HEK293 (cell line): Measurements from ENCODE around the gene PFKFB1.

Experiments used
- CTCF ChIA-PET: fragments of 350-600 bp; formaldehyde crosslinking; extraction: SDS; loops from one replicate; lab custom pipeline; 2021; ENCODE audit warnings: antibody characterized with exemption; lab: Yijun Ruan, JAX
- POLR2A ChIA-PET: fragments of 300-600 bp; formaldehyde crosslinking; extraction: SDS; loops from one replicate; lab custom pipeline; 2020; ENCODE audit warnings: antibody characterized with exemption, inconsistent platforms; lab: Yijun Ruan, JAX
- H3K27ac ChIP-seq: fragments of 200-500 bp; sonication (Bioruptor generic); 2 replicates; pipeline ENCODE4 v1.5.1; 2014; ENCODE audit warnings: low read depth, low read length, control low read depth, inconsistent platforms; ENCODE audit errors: extremely low read depth
- H3K36me3 ChIP-seq, 2 experiments: fragments of 200-500 bp in 1 of 2; sonication (Bioruptor generic) in 1 of 2; 1 replicate in 1 of 2; 2 replicates in 1 of 2; pipeline ENCODE4 v1.5.1; 2014 to 2017; ENCODE audit warnings: inconsistent platforms in 2 of 2, low read length in 2 of 2; ENCODE audit not compliant: control insufficient read depth in 2 of 2, insufficient read depth in 1 of 2
- H3K4me1 ChIP-seq: fragments of 200-500 bp; sonication (Bioruptor generic); 2 replicates; pipeline ENCODE4 v1.5.1; 2014; ENCODE audit warnings: mild to moderate bottlenecking, low read length, inconsistent platforms; ENCODE audit not compliant: control insufficient read depth, insufficient read depth
- H3K4me3 ChIP-seq: 2 replicates; pipeline ENCODE4 v1.5.1; 2011; ENCODE audit warnings: low read depth, mild to moderate bottlenecking, control low read depth, low read length, moderate library complexity
- H3K9me3 ChIP-seq: fragments of 200-500 bp; sonication (Bioruptor generic); 2 replicates; pipeline ENCODE4 v1.5.1; 2014; ENCODE audit warnings: low read depth, low read length, inconsistent platforms; ENCODE audit not compliant: control insufficient read depth, insufficient read depth
- CTCF ChIP-seq: fragments of 450-650 bp; formaldehyde crosslinking; IDR thresholded peaks from 2 replicates; pipeline ENCODE4 v1.5.1; 2016; ENCODE audit warnings: missing biosample characterization, missing genetic modification characterization
- MEIS1 ChIP-seq: sonication (generic); formaldehyde crosslinking; IDR thresholded peaks from 2 replicates; pipeline ENCODE4 v1.8.1; 2022; ENCODE audit warnings: missing genetic modification reagents, mild to moderate bottlenecking, borderline replicate concordance
- PATZ1 ChIP-seq: fragments of 450-650 bp; formaldehyde crosslinking; IDR thresholded peaks from 2 replicates; pipeline ENCODE4 v1.5.1; 2016; ENCODE audit warnings: missing biosample characterization, missing genetic modification characterization
- PBX3 ChIP-seq: sonication (generic); formaldehyde crosslinking; IDR thresholded peaks from 2 replicates; pipeline ENCODE4 v1.8.1; 2022; ENCODE audit warnings: mild to moderate bottlenecking, moderate library complexity, missing genetic modification reagents
- SALL2 ChIP-seq: fragments of 450-650 bp; formaldehyde crosslinking; IDR thresholded peaks from 2 replicates; pipeline ENCODE4 v1.5.0; 2017; ENCODE audit warnings: missing biosample characterization, mild to moderate bottlenecking, missing genetic modification characterization, borderline replicate concordance
- ZFHX2 ChIP-seq: fragments of 450-650 bp; formaldehyde crosslinking; conservative IDR thresholded peaks from 2 replicates; pipeline ENCODE4 v1.5.1; 2016; ENCODE audit warnings: missing biosample characterization, missing genetic modification characterization
- ZNF121 ChIP-seq: fragments of 450-650 bp; formaldehyde crosslinking; IDR thresholded peaks from 2 replicates; pipeline ENCODE4 v1.5.1; 2016; ENCODE audit warnings: missing biosample characterization, missing genetic modification characterization
- ZNF132 ChIP-seq: fragments of 450-650 bp; formaldehyde crosslinking; IDR thresholded peaks from 2 replicates; pipeline ENCODE4 v1.5.1; 2017; ENCODE audit warnings: missing biosample characterization, missing genetic modification characterization, borderline replicate concordance
- ZNF146 ChIP-seq: fragments of 450-650 bp; formaldehyde crosslinking; IDR thresholded peaks from 2 replicates; pipeline ENCODE4 v1.5.1; 2016; ENCODE audit warnings: missing biosample characterization, missing genetic modification characterization
- ZNF148 ChIP-seq: fragments of 450-650 bp; formaldehyde crosslinking; IDR thresholded peaks from 2 replicates; pipeline ENCODE4 v1.5.0; 2017; ENCODE audit warnings: missing biosample characterization, missing genetic modification characterization, borderline replicate concordance
- ZNF155 ChIP-seq: fragments of 450-650 bp; formaldehyde crosslinking; IDR thresholded peaks from 2 replicates; pipeline ENCODE4 v1.5.1; 2016; ENCODE audit warnings: missing biosample characterization, missing genetic modification characterization
- ZNF18 ChIP-seq: fragments of 450-650 bp; formaldehyde crosslinking; IDR thresholded peaks from 2 replicates; pipeline ENCODE4 v1.5.1; 2016; ENCODE audit warnings: missing biosample characterization, missing genetic modification characterization
- ZNF202 ChIP-seq: fragments of 450-650 bp; formaldehyde crosslinking; IDR thresholded peaks from 2 replicates; pipeline ENCODE4 v1.5.1; 2016; ENCODE audit warnings: missing biosample characterization, missing genetic modification characterization, borderline replicate concordance
- ZNF341 ChIP-seq: fragments of 450-650 bp; formaldehyde crosslinking; IDR thresholded peaks from 2 replicates; pipeline ENCODE4; 2016; ENCODE audit warnings: low read depth, missing biosample characterization, missing genetic modification characterization
- ZNF596 ChIP-seq: fragments of 450-650 bp; IDR thresholded peaks from 2 replicates; pipeline ENCODE4 v1.5.0; 2018; ENCODE audit warnings: missing biosample characterization, mild to moderate bottlenecking, missing genetic modification characterization, moderate library complexity
- ZNF658 ChIP-seq: fragments of 450-650 bp; formaldehyde crosslinking; IDR thresholded peaks from 2 replicates; pipeline ENCODE4; 2016; ENCODE audit warnings: missing biosample characterization, missing genetic modification characterization
- ZNF692 ChIP-seq: fragments of 450-650 bp; formaldehyde crosslinking; IDR thresholded peaks from 2 replicates; pipeline ENCODE4 v1.5.1; 2016; ENCODE audit warnings: missing biosample characterization, missing genetic modification characterization
- TF ChIP-seq, protein P1 (sequence below): fragments of 450-650 bp; formaldehyde crosslinking; IDR thresholded peaks from 2 replicates; pipeline ENCODE4 v1.5.1; 2017; ENCODE audit warnings: missing biosample characterization, missing genetic modification characterization
- TF ChIP-seq, protein P2 (sequence below): fragments of 450-650 bp; formaldehyde crosslinking; IDR thresholded peaks from 2 replicates; pipeline ENCODE4 v1.5.1; 2016; ENCODE audit warnings: missing biosample characterization, missing genetic modification characterization

The PFKFB1 gene

DNA sequence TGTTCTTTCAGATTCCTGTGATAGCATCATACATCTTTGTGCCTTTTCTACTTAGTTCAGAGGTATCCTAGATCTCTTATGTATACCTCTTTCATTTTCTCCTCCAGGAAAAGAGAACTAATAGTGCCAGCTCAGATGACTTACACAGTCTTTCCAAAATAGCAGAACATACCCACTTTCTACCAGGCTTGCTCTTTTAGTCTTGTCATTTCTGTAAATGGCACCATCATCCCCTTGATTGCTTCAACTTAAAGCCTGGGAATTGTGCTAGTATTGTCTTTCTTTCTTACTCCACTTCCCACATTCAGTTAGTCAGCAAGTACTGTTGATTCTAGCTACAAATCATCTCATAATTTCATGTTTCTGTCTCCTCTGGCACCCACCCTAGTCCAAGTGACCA is 11.3 kb upstream of the PFKFB1 start:
- no peaks in the 10 kb centered on the region for H3K4me1 ChIP-seq
- ChIA-PET CTCF (no interaction called here), POLR2A (no interaction called here)
- H3K36me3 ChIP-seq = peaks cover 0 to 58% of the 10 kb centered on the region in 2 experiments; a peak in 2 of 3 replicates
- no peak overlapping the region for H3K4me3 ChIP-seq
- TF ChIP-seq, protein P1, sequence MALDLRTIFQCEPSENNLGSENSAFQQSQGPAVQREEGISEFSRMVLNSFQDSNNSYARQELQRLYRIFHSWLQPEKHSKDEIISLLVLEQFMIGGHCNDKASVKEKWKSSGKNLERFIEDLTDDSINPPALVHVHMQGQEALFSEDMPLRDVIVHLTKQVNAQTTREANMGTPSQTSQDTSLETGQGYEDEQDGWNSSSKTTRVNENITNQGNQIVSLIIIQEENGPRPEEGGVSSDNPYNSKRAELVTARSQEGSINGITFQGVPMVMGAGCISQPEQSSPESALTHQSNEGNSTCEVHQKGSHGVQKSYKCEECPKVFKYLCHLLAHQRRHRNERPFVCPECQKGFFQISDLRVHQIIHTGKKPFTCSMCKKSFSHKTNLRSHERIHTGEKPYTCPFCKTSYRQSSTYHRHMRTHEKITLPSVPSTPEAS (tag by site-specific recombination) = no peak
- TF ChIP-seq PATZ1 (tag by site-specific recombination) (no peak), ZNF148 (no peak), ZNF202 (tag by site-specific recombination) (no peak), ZNF658 (tag by site-specific recombination) (no peak), ZFHX2 (no peak), ZNF341 (tag by site-specific recombination) (no peak), ZNF18 (tag by site-specific recombination) (no peak)
- no peaks in the 10 kb centered on the region for H3K9me3 ChIP-seq
- no peak overlapping the region for H3K27ac ChIP-seq

- CTCF ChIA-PET = interaction anchor here (0.7 to 1.2 kb wide), 2 partner anchors 112 to 1188 kb away, joined by 3 to 4 read pairs; no protein-coding TSS in a partner anchor
- H3K36me3 ChIP-seq = peaks cover 0 to 58% of the 10 kb centered on the region in 2 experiments; a peak in 2 of 3 replicates
- H3K27ac ChIP-seq = no peak overlapping the region
- H3K9me3 ChIP-seq = no peaks in the 10 kb centered on the region
- no peaks in the 10 kb centered on the region for H3K4me1 ChIP-seq
- no peak overlapping the region for H3K4me3 ChIP-seq
- POLR2A ChIA-PET = no interaction called here
- TF ChIP-seq, protein P2, sequence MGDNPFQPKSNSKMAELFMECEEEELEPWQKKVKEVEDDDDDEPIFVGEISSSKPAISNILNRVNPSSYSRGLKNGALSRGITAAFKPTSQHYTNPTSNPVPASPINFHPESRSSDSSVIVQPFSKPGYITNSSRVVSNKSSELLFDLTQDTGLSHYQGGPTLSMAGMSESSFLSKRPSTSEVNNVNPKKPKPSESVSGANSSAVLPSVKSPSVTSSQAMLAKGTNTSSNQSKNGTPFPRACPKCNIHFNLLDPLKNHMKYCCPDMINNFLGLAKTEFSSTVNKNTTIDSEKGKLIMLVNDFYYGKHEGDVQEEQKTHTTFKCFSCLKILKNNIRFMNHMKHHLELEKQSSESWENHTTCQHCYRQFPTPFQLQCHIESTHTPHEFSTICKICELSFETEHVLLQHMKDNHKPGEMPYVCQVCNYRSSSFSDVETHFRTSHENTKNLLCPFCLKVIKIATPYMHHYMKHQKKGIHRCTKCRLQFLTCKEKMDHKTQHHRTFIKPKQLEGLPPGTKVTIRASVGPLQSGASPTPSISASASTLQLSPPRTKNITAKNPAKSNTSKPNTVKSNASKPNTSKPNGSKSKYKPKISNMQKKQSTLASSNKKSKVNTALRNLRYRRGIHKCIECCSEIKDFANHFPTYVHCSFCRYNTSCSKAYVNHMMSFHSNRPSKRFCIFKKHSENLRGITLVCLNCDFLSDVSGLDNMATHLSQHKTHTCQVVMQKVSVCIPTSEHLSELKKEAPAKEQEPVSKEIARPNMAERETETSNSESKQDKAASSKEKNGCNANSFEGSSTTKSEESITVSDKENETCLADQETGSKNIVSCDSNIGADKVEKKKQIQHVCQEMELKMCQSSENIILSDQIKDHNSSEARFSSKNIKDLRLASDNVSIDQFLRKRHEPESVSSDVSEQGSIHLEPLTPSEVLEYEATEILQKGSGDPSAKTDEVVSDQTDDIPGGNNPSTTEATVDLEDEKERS (tag by site-specific recombination) = no peak
- TF ChIP-seq ZNF692 = no peak
- no peak for TF ChIP-seq SALL2 (tag by site-specific recombination)
- no peak for TF ChIP-seq ZNF121 (tag by site-specific recombination)
- no peak for TF ChIP-seq ZNF596 (tag by site-specific recombination)
- no peak for TF ChIP-seq ZNF132 (tag by site-specific recombination)
- TF ChIP-seq PBX3 (CRISPR knock-in tag) = no peak
- no peak for TF ChIP-seq MEIS1 (CRISPR knock-in tag)
- no peak for TF ChIP-seq ZNF146
- no peak for TF ChIP-seq ZNF341 (tag by site-specific recombination)
- no peak for TF ChIP-seq ZNF155 (tag by site-specific recombination)
- TF ChIP-seq CTCF = no peak
These were observed 10.2 kb upstream of the PFKFB1 start for GRCh38 chrX:55004231-55004630.
